Fibroblast of lung (primary cell): Measurements from ENCODE around the gene FAM241B. TPM values are rescaled to one million over a fixed set of nuclear protein-coding genes. Genes with fewer than 3 reads are reported as not detected.

Experiments
- DNase-seq, 2 donors: peaks; one replicate each; pipeline versions ENCODE4 v3.0.0 to v3.0.0-alpha.2; 2010; ENCODE audit warnings: low read depth in 2 of 2
- H2AFZ ChIP-seq: 2 replicates; pipeline ENCODE4 v1.5.1; 2012; ENCODE audit warnings: low read length, control low read depth, inconsistent platforms
- H3K27ac ChIP-seq: 2 replicates; pipeline ENCODE4 v1.5.1; 2011; ENCODE audit warnings: low read length, control low read depth; ENCODE audit not compliant: insufficient read depth
- H3K27me3 ChIP-seq: 2 replicates; pipeline ENCODE4 v1.5.1; 2011; ENCODE audit warnings: mild to moderate bottlenecking, low read length; ENCODE audit not compliant: control insufficient read depth, insufficient read depth
- H3K36me3 ChIP-seq: 2 replicates; pipeline ENCODE4 v1.5.1; 2011; ENCODE audit warnings: low read length; ENCODE audit not compliant: control insufficient read depth, insufficient read depth
- H3K4me1 ChIP-seq: 2 replicates; pipeline ENCODE4 v1.5.1; 2011; ENCODE audit warnings: low read length; ENCODE audit not compliant: control insufficient read depth, insufficient read depth; ENCODE audit errors: extremely low read depth
- H3K4me2 ChIP-seq: 2 replicates; pipeline ENCODE4 v1.5.1; 2011; ENCODE audit warnings: low read length, control low read depth; ENCODE audit not compliant: insufficient read depth; ENCODE audit errors: extremely low read depth
- H3K4me3 ChIP-seq, 4 experiments: fragments of 200-600 bp in 1 of 4; sonication (generic) in 1 of 4; replicated peaks in 1 of 4; 2 replicates each; pipeline ENCODE4 v1.5.1; 2011 to 2016; ENCODE audit warnings: low read length in 4 of 4, low read depth in 3 of 4, mild to moderate bottlenecking in 3 of 4, control low read depth in 2 of 4, inconsistent platforms in 1 of 4, mixed read lengths in 1 of 4; ENCODE audit not compliant: insufficient read depth in 1 of 4; ENCODE audit errors: control extremely low read depth in 1 of 4
- H3K79me2 ChIP-seq: 2 replicates; pipeline ENCODE4 v1.5.1; 2012; ENCODE audit warnings: mild to moderate bottlenecking, low read length, inconsistent platforms; ENCODE audit not compliant: control insufficient read depth, insufficient read depth
- H3K9ac ChIP-seq: 2 replicates; pipeline ENCODE4 v1.5.1; 2011; ENCODE audit warnings: mild to moderate bottlenecking, low read length, control low read depth; ENCODE audit not compliant: insufficient read depth
- H3K9me3 ChIP-seq: 2 replicates; pipeline ENCODE4 v1.5.1; 2012; ENCODE audit warnings: low read depth, low read length; ENCODE audit not compliant: control insufficient read depth, insufficient read depth
- H4K20me1 ChIP-seq: 2 replicates; pipeline ENCODE4 v1.5.1; 2011; ENCODE audit warnings: low read length; ENCODE audit not compliant: control insufficient read depth, insufficient read depth; ENCODE audit errors: extremely low read depth
- EZH2 ChIP-seq: IDR thresholded peaks from 2 replicates; pipeline ENCODE4 v1.5.1; 2012; ENCODE audit warnings: low read length, control low read depth, mild to moderate bottlenecking; ENCODE audit errors: missing control alignments
- polyA plus RNA-seq, 2 donors: library from polyadenylated mRNA; depleted of rRNA in 1 of 2; stranded (reverse) in 1 of 2; unstranded in 1 of 2; fragments of >200 nt; gene quantifications; 2 replicates each; pipeline ENCODE4 v1.2.1, GENCODE V29; 2011 to 2012; ENCODE audit warnings: missing spikeins in 1 of 2
- total RNA-seq: library from RNA; depleted of rRNA; stranded (reverse); fragments of >200 nt; gene quantifications from 2 replicates; pipeline ENCODE4 v1.2.1, GENCODE V29; 2014
- TF ChIP-seq, protein P1 (sequence below), 2 donors: IDR thresholded peaks in 1 of 2; conservative IDR thresholded peaks in 1 of 2; 1 replicate in 1 of 2; 2 replicates in 1 of 2; pipeline ENCODE4 v1.5.1; 2011 to 2012; ENCODE audit warnings: low read length in 2 of 2, control low read depth in 1 of 2, inconsistent platforms in 1 of 2, low read depth in 1 of 2, mild to moderate bottlenecking in 1 of 2

The FAM241B gene
- total and polyA plus RNA-seq, 2 donors (not counting 1 experiment from before 2014, with no cell fraction given): 0.61 to 0.99 TPM

- Histone ChIP-seq H3K36me3 (no peaks in the 10 kb centered on the region), H3K79me2 (no peaks in the 10 kb centered on the region), H3K27me3 (peaks cover 7% of the 10 kb centered on the region), H3K9me3 (no peaks in the 10 kb centered on the region), H3K9ac (no peak overlapping the region), H3K4me1 (no peaks in the 10 kb centered on the region), H2AFZ (no peak overlapping the region), H4K20me1 (no peaks in the 10 kb centered on the region), H3K4me3 (no peak overlapping the region), H3K4me2 (no peak overlapping the region), H3K27ac (no peak overlapping the region)
- no peak for TF ChIP-seq EZH2
- TF ChIP-seq, protein P1, sequence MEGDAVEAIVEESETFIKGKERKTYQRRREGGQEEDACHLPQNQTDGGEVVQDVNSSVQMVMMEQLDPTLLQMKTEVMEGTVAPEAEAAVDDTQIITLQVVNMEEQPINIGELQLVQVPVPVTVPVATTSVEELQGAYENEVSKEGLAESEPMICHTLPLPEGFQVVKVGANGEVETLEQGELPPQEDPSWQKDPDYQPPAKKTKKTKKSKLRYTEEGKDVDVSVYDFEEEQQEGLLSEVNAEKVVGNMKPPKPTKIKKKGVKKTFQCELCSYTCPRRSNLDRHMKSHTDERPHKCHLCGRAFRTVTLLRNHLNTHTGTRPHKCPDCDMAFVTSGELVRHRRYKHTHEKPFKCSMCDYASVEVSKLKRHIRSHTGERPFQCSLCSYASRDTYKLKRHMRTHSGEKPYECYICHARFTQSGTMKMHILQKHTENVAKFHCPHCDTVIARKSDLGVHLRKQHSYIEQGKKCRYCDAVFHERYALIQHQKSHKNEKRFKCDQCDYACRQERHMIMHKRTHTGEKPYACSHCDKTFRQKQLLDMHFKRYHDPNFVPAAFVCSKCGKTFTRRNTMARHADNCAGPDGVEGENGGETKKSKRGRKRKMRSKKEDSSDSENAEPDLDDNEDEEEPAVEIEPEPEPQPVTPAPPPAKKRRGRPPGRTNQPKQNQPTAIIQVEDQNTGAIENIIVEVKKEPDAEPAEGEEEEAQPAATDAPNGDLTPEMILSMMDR (conservative IDR thresholded peaks at IDR 0.05 in 1 of 2, IDR thresholded peaks at IDR 0.05 in 1 of 2; ENCODE audit: low read depth in 1 of 2, low read length in 2 of 2): no peak
- DNase-seq: no peak
Observed at GRCh38 chr10:69669409-69669808, 39.4 kb downstream of the FAM241B start.

GRCh38 chr10:69673521-69673920 is 43.5 kb downstream of the FAM241B start:
- Histone ChIP-seq H3K27me3 (peaks cover 21% of the 10 kb centered on the region), H3K9ac (no peak overlapping the region), H3K27ac (no peak overlapping the region), H3K4me3 (no peak overlapping the region), H2AFZ (no peak overlapping the region), H3K9me3 (no peaks in the 10 kb centered on the region), H3K36me3 (no peaks in the 10 kb centered on the region), H3K79me2 (no peaks in the 10 kb centered on the region), H4K20me1 (no peaks in the 10 kb centered on the region), H3K4me2 (no peak overlapping the region), H3K4me1 (no peaks in the 10 kb centered on the region)
- TF ChIP-seq, protein P1 (conservative IDR thresholded peaks at IDR 0.05 in 1 of 2, IDR thresholded peaks at IDR 0.05 in 1 of 2; ENCODE audit: low read depth in 1 of 2, low read length in 2 of 2): no peak
- TF ChIP-seq EZH2: no peak
- no peak for DNase-seq

DNA sequence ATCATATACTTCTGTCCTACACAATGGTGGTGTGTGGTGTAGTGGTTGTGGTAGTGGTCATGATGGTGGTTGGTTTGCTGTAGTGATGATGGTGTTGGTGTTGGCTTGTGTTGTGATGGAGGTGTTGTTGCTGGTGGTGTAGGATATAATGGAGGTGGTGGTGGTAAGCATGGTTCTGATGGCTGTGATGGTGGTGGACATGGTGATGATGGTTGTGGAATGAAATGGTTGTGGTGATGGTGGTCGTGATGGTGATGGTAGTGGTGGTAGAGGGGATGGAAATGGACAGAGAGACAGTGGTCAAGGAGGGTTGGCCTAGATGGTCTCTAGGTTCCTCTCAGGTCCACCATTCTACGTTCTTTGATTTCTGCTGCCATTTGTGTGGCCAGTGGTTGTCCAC is 44.7 kb downstream of the FAM241B start:
- peaks cover 23% of the 10 kb centered on the region for H3K27me3 ChIP-seq
- H3K4me2 ChIP-seq: no peak overlapping the region

More for the DNA sequence above, 44.7 kb downstream of the FAM241B start:
- TF ChIP-seq, protein P1 (conservative IDR thresholded peaks at IDR 0.05 in 1 of 2, IDR thresholded peaks at IDR 0.05 in 1 of 2; ENCODE audit: low read depth in 1 of 2, low read length in 2 of 2): no peak
- TF ChIP-seq EZH2: no peak
- H3K4me1 ChIP-seq: no peaks in the 10 kb centered on the region
- no peaks in the 10 kb centered on the region for H3K9me3 ChIP-seq
- no peaks in the 10 kb centered on the region for H3K36me3 ChIP-seq
- H3K4me3 ChIP-seq: no peak overlapping the region
- no peaks in the 10 kb centered on the region for H4K20me1 ChIP-seq
- H3K9ac ChIP-seq: no peak overlapping the region
- H2AFZ ChIP-seq: no peak overlapping the region
- DNase-seq: no peak
- no peaks in the 10 kb centered on the region for H3K79me2 ChIP-seq
- H3K27ac ChIP-seq: no peak overlapping the region
